Hematopoietic multipotent progenitor cell treated with erythropoietin and hydrocortisone succinate and interleukin-3 and kit ligand, for 8 days (in vitro differentiated cells): ENCODE measurements around the gene PTPRM.

Source experiments
- DNase-seq: peaks from one replicate; pipeline ENCODE4 v3.0.0-alpha.2; 2015

PTPRM gene

DNA sequence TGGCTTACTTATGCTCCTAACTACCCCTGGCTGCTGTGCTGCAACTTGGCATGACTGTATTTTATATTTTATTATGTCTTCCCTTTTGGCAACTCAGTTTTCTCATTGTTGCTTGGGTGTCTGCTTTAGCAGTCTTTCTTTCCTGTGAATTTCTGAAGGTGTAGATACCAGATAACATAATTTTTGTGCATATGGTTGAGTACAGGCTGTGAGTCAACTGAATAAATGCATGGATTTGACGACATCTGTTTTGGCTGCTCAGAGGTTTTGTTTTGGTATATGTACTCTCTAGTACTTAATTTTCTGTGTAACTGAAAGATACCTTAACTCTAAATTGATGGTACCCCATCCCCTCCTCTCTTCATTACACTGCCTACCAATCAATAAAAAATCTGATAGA lies 303.1 kb downstream of the PTPRM start:
- no peak for DNase-seq

DNA sequence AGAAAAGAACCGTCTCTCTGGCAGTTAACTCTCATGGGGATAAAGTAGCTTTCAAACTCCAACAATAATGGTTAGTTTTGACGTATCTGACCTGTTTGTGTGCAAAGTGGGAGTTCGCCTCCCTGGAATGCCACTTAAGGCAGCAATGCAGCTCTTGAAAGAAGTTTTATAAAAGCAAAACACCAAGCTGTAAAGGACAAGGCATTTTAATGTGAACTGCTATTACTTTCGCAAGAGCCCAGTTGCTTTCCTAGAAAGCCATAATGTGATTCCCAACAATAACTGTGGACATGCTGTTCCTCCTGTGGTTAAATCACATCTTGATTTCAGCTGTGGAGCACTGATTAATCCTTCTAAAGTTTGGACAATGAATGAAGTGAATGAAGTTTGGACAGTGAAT lies 303.7 kb downstream of the PTPRM start:
- DNase-seq = no peak

DNA sequence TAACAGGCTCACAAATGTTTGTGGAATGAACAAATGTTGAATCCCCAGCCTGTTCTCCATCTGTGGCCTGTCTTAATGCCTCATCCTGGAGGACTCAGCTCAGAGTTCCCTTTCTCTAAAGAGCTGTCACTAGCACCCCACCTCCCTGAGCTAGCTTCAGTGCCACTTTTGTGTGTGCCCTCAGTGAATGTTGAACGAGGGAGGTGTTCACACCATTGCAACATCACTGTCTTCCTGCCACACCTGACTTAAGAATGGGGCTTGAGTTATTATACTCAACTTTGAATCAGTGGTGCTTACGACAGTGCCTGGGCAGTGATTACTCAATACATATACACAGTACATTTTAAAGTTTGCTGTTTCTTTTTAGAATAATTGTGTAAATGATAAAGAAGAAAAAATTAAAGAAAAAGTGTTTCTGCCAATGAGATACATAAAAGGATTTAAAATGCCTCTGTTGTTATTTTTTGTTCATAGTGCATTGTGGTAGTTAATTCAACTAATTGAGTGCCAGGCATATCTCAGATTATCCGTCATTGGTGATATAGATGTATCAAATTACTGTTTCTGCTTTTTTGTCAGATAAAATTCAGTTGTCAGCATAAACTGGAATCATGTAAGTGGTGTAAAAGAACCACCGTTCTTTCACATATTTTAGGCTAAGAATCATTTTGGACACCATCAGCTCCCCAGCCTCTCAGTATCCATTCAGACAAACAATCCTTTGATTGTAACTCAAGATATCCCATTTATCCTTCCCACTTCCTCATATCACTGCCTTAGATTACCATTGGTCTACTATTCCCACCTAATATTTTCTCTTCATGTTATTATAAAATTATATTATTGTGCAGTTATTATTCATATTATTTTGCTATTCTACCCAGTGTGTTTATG lies 304.7 kb downstream of the PTPRM start:
- DNase-seq = no peak

DNA sequence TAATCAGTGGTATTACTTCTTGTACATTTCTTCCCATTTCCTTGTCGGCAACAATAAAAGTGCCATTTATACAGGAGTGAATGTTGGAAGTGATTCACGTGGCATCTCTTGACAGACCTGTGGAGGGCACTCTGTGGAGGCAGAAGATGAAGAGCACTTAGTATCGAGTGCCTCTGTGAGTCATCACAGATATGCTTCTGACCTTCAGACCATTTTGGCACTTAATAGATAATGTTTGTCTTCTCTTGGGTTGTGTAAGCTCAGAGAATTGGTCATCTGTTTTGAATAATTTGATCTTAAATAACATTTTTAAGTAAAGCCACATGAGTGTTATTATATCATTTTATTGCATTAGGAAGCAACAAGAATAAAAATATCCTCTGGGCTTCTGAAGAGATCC lies 305.5 kb downstream of the PTPRM start:
- no peak for DNase-seq

DNA sequence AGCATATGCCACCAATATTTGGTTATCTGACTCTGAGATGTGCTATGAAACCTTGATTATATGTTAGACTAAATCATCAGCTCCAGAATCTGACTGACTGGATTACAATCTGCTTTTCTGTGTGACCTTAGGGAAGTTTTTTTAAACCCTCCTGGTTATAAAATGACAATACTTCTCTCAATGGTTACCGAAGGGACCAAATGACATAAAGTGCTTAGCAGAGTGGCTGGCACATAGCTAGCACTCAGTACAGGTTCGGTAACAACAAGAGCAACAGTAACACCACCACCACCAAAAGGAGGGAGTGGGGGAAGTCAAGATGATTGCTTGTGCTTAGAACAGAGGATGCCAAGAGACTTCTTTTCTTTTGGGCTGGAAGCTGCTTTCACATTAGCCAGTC lies 306.2 kb downstream of the PTPRM start:
- DNase-seq = no peak

DNA sequence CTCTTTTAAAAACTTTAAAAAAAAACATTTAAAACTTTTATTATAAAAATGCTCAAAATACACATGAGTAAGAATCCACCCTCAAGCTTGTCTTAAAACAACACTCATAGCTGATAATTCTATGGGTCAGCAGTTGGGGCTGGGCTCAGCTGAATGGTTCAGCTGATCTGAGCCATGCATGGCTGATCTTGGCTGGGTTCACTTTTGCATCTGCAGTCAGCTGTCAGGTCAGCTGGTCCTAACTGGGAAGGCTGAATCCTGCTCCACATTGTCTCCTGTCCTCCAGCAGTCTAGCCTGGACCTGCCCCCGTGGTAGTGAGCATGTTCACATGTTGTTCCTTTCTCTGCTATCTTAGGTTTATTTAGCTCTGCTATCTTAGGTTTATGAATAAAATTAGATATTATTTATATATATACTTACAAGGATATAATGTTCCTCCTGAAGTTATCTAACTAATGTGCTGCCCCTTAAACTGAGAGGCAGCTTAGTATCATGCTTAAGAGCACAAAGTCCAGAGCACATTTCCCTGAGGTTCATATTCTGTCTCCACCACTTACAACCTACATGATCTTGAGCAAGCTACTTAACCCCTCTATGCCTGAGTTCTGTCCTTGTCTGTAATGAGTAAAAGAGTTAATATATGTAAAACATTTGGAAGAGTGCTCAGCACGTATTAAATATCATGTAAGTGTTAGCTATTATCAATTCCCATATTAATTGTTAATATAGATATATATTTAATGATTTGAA lies 309.4 kb downstream of the PTPRM start:
- no peak for DNase-seq

DNA sequence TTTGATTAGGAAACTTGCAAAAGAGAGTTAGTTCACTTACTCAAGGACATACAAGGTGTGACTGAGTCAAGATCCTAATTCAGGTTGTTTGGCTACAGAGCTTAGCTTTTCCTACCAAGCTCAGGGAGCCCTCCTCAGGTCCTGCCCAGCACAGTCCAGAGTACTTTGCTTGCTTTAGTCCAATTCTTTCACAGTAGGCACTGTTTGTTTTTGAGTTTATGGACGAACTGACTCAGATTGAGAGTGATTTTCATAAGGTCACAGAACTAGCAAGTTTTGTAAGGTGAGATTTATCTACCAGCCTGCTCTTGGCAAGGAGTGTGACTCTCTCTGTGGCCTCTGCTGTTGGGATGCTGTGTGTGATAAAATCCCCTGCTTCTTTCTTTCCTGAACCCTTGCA lies 310.5 kb downstream of the PTPRM start:
- DNase-seq = no peak

DNA sequence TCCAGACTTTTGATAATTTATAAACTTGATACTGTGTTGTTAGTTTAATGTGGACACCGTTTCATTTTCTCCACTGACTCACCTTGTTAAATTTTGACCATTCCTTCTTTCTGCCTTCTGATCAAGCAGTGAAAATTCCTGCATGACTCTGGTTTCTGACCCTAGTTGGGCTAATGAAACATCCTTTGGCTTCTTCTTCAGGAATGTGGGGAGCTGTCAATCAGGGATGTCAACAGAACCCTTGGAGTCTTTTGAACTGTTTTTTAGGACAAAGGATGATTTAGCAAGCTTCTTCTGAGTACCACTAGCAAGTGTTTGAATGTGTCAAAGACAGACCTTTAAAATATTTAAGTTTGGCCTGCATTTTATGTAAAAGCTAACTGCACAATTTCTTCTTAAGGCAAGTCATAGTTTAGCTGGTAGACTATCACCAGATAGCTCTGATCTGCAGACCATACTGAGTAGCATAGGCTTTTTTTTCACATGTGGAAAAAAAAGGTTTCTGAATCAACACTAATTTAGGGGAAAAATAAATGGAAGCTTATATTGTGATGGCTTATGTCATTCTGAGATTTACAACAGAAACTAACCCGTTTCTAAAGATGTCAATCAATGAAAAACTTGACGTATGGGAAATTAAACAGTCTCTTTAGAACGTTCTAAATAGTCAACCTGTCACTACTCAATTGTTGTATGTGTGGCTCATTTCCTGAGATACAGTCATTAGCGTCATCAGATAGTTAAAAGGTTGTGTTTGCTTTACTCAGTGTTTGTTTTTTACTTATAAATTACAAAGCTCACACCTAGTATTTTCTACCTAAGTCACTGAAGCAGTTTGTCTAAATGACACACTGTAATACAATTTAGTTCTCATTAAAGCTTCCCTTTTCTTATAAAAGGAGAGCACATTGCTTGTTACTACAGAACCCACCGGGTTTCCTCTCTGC lies 311.4 kb downstream of the PTPRM start:
- DNase-seq = no peak

DNA sequence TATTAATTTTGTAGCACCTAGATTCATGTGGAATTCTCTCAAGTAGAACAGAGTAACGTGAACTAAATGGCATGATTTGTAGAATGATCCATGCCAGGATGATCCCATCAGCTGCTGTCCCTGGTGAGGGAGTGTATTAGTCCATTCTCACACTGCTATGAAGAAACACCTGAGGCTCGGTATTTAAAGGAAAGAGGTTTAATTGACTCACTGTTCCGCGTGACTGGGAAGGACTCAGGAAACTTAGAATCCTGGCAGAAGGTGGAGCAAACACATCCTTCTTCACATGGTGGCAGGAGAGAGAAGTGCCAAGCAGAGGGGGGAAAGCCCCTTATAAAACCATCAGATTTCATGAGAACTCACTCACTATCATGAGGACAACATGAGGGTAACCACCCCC lies 312.6 kb downstream of the PTPRM start:
- no peak for DNase-seq

DNA sequence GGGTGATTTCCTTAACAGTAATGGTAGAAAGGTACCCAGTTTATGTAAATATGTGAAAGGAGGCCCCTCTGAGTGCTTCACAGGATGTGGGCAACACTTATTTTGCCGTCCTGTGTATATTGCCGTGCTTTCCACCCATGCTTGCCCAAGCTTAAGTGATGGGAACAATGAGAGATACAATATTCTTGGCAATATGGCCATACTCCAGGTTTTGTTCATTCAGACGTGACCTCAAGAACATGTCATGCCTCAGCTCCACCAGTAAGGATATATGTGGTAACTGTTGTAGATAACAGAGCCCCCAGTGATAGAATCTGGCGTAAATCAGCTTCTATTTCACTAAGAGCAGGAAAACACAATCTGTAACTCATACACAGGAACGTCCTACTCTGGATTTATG lies 318.7 kb downstream of the PTPRM start:
- DNase-seq = no peak

DNA sequence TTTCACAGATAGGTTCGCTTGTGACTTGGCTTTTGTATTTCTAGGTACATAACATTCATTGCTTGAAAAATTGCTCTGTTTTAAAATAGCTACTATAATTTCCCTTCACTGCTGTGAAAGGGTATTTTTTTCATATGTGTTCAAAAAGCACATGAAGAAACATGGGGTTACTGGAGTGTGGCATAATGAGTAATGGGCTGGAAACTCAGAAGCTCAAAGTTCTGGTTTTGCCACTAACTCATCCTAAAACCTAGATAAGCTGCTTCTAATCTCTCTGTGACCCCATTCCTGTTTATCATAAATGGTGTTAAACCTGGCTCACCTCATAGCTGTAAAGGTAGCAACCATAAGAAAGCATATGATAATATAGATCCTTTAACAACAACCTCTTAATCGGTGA lies 319.3 kb downstream of the PTPRM start:
- DNase-seq = no peak

DNA sequence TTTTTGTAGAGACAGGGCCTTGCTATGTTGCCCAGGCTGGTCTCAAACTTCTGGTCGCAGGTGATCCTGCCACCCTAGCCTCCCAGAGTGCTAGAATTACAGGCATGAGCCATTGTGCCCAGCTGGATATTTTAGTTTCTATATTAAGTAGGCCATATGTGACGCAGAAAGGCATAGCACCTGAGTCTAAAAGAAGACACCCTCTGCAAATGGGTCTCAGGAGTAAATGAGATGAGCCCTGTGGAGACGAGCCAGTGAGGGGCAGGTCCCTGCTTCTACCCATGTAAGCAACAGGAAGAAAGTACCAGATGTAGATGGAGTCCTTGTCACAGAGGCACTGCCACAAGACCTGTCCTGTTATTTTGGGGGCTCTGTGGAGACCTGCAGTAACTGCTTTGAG lies 322.4 kb downstream of the PTPRM start:
- DNase-seq = no peak

DNA sequence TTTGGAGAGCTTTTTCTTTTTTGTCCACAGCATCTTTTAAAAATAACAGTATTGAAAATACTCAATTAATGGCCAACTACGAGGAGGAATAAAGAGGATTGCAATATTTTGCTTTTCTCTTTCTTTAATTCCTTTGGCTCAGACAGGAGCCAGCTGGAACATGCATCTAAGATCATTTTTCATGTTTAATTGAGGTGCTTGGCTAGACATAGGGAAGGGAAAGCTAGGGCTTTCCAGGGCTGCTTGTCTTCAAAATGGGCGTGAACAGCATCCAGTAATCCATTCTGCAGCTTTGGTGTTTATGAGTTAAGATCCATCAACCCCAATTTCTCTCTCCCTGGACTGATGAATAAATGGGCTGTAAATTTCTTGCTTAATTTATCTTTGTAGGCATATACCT lies 323.0 kb downstream of the PTPRM start:
- DNase-seq = no peak

DNA sequence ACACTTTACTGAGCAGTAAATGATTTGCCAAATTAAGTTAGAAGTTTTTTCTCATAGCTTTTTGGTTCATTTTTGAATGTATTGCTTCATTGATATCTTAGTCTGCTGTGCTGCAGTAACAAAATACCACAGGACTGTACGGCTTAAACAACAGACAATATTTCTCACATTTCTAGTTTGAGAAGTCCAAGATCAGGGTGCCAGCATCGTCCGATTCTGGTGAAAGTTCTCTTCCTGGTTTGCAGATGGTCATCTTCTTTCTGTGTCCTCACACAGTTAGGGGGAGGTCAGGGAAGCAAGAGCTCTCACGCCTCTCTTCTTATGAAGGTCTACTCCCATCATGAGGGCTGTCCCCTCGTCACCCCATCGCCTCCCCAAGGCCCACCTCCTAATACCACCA lies 325.4 kb downstream of the PTPRM start:
- no peak for DNase-seq

DNA sequence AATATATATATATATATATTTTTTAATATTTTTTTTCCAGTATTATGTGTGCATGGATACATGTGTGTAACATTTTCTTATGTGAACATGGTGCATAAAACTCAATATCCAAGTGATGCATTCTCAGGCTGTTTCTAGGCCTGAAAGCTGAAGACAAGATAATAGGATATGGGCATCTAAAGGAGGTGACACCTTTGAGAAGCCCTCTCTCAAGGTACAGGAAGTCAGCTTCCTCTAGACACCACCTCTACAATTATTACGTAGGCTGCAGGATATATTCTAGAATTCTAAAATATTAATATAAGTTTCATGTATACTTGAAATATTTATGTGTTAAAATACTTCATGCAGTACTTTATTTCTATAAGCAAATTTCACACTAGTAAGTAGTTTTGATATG lies 327.5 kb downstream of the PTPRM start:
- no peak for DNase-seq

DNA sequence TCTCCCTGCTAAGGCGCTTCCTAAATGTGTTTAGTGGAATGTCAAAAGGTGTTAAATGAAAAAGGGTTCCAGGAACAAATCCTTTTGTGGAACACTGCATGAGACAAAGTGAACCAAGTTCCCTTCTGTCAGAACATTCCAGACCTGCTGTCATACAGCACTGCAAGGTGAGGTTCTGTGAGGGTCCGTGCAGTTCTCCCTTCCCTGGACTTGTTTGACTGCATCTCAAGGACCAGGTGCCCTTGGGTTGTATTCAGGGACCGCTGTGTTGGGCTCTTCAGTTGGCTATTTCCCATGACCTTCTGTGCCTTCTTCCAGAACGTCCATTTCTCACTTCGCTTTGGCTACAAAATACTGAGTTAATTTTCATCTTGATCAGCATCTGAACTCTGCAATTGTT lies 328.2 kb downstream of the PTPRM start:
- DNase-seq = no peak

DNA sequence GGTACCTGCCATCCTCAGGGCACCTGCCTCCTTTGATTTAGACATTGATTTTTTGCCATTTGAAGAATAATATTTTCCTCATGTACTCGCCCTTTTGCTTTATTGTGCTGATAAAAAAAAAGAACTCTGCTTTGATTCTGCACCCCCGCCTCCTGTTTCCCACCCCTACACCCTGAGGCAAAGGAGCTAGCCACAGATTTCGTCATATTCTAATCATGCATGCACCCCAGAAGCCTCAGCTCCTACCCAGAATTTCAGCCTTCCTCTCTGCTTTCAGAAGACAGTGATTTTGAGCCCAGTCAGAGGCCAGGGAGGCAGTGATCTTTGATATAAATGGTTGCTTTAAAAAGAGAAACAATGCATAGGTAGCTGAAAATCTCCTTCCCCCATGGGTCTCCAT lies 329.0 kb downstream of the PTPRM start:
- no peak for DNase-seq

DNA sequence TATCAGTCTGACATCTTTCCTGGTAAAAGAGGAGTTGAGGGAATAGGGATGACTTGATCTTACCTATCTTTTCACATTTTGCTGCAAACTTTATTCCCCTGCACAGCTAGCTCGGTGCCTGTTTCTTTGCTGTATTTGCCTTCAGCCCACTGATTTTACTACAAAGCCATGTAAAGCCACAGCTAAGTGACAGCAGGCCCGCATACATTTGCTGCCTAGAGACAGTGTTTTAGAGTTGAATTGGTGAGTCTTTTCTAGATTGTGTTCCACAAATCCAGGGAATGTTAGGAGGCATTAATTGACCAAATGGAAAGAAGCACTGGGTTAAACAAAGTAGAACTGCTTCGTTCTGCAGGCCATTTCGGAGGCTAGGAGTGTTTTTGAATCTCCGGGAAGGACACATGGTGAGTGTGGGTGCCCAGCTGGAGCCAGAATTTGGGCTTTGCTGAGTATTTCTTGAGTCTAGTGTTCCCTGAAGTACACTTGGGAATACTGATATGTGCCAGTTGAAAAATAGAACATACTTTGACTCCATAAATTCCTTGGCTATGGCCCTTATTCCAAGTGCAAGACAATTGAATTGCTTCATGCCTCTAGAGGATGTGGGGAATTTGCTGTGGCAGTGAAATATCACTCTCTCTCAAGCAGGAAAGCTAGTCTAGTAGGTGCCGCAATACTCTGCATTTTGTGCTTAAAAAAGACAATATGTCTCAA lies 329.8 kb downstream of the PTPRM start:
- DNase-seq = no peak

DNA sequence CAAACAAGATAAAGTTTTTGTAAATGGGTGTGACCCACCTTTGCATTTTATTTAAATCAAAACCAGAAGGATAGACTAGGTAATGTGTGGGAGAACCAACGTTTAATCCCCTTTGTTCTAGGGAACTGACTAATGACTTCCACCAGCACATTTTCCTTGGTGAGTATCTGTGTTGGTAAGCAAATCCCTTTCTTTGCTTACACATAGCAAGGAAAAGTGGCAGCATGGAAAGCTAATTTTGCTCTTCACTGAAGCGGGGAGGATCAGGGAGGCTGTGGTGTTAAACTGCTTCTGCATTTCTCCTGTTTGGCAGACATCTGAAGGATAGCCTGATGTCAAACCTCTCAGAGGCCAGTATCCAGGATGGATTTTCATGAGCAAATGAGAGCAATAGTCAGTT lies 331.1 kb downstream of the PTPRM start:
- no peak for DNase-seq

DNA sequence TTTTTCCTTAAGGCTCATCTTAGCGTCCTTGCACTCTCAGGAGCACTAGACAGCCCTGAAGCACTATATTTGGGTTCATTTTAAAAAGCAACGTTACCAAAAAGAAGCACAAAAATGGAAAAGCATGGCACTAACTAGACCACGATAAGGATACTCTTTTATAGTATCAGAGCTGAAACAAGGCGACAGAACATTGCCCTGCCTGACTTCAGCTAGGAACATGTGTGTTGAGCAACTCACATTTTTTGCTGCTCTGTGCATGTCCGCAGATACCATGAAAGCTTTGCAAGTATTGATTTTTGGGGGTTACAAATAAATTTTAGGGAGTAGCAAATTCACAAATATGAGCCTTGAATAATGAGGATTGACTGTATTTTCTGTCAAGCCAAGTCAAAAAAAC lies 332.0 kb downstream of the PTPRM start:
- DNase-seq = no peak

DNA sequence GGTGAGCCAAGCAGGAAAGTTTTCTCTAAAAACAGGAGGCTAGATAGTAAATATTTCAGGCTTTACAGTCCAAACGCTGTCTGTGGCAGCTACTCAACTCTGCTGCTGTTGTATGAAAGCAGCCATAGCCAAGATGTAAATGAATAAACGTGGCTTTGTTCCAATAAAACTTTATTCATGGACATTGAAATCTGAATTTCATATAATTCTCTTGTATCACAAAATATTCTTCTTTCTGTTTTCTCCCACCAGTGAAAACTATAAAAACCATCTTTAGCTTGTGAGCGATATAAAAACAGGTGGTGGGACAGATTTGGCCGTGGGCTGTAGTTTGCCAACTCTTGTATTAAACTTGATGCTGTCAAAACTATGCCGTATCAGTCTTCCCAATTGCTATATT lies 333.0 kb downstream of the PTPRM start:
- DNase-seq = no peak

DNA sequence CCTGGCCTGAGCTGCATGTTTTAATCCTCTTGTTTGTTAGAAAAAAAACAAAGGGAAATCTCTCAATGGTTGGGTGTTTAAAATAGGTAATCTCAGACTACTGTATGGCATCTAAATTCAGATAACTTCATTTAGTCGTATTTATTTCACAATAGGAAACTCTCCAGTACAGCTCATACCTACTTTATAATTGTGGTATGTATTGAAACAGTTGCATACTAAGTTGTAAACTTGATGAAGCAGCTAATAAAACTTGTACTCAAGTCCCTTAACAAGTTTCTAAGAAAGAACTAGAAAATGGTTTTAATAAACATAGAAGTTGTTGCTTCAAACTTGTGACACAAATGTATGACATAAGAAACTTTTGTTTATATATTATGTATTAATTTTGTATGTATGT lies 334.5 kb downstream of the PTPRM start:
- no peak for DNase-seq

DNA sequence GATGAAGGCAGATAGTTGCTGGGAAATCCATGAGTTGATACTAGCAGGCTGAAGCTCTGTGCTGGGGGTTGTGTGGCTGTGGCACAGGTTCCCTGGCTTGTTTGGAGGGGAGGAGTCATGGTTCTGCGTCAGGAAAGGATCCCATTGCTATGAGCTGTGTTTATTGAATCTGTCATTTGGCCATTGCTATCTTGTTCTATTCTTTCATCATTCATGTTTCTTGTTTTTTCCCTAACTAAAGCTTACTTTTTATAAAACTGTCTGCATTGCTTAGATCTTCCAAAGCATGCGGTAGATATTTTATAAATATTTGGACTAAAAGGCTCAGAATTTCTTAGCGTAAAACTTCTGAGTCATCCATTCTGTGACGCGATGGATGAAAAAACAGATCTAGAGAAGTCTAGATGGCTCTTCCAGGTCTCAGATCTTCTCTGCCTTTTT lies 335.3 kb downstream of the PTPRM start:
- no peak for DNase-seq
